BLaER1 treated with 17β-estradiol and CSF1 and Interleukin-3, amounts not matched to agents 10 nM and 100 nM (cell line): ENCODE data around the gene SH3PXD2B.

Experiments used
- H3K27ac ChIP-seq, 11 experiments: shearing (Covaris generic); formaldehyde crosslinking; 2 replicates each; pipeline ENCODE4 v1.8.1; 2022
- H3K27me3 ChIP-seq, 11 experiments: shearing (Covaris generic); formaldehyde crosslinking; 2 replicates each; pipeline ENCODE4 v1.8.1; 2022
- H3K36me3 ChIP-seq, 11 experiments: shearing (Covaris generic); formaldehyde crosslinking; 2 replicates each; pipeline ENCODE4 v1.8.1; 2022
- H3K4me1 ChIP-seq, 10 experiments: shearing (Covaris generic); formaldehyde crosslinking; 2 replicates each; pipeline ENCODE4 v1.8.1; 2022
- H3K4me2 ChIP-seq, 11 experiments: shearing (Covaris generic); formaldehyde crosslinking; 2 replicates each; pipeline ENCODE4 v1.8.1; 2022
- H3K4me3 ChIP-seq, 10 experiments: shearing (Covaris generic); formaldehyde crosslinking; 2 replicates each; pipeline ENCODE4 v1.8.1; 2022
- H3K9ac ChIP-seq, 11 experiments: shearing (Covaris generic); formaldehyde crosslinking; 2 replicates each; pipeline ENCODE4 v1.8.1; 2022
- H3K9me3 ChIP-seq, 11 experiments: shearing (Covaris generic); formaldehyde crosslinking; replicated peaks in 1 of 11; 2 replicates each; pipeline ENCODE4 v1.8.1; 2022
- H4K20me1 ChIP-seq, 11 experiments: shearing (Covaris generic); formaldehyde crosslinking; 2 replicates each; pipeline ENCODE4 v1.8.1; 2022
- Cebpa-rat ChIP-seq, 11 experiments: shearing (Covaris generic); IDR thresholded peaks; 2 replicates each; pipeline ENCODE4 v1.8.1; 2022

SH3PXD2B gene

GRCh38 chr5:172439785-172440477, 14.4 kb downstream of the SH3PXD2B start:
- peak overlapping the region in 1 of 11 experiments; percentile 17; a peak in 1 of 22 replicates for H3K4me2 ChIP-seq
- H3K9me3 ChIP-seq, result no peaks in the 10 kb centered on the region
- H3K27me3 ChIP-seq, result no peaks in the 10 kb centered on the region
- peaks cover 0 to 100% (median 4%) of the 10 kb centered on the region in 11 experiments; a peak in 9 of 22 replicates for H4K20me1 ChIP-seq
- peaks cover 17 to 89% (median 49%) of the 10 kb centered on the region in 10 experiments for H3K4me1 ChIP-seq
- peaks cover 0 to 63% (median 0%) of the 10 kb centered on the region in 11 experiments; a peak in 8 of 22 replicates for H3K36me3 ChIP-seq
- TF ChIP-seq Cebpa-rat (IDR thresholded peaks at IDR 0.05), result no peak
- H3K9ac ChIP-seq, result no peak overlapping the region
- H3K4me3 ChIP-seq, result no peak overlapping the region
- no peak overlapping the region; a peak in 1 of 22 replicates for H3K27ac ChIP-seq

GRCh38 chr5:172438319-172438668, 16.0 kb downstream of the SH3PXD2B start:
- Histone ChIP-seq H3K4me3 (no peak overlapping the region), H3K36me3 (peaks cover 0 to 79% (median 0%) of the 10 kb centered on the region in 11 experiments; a peak in 9 of 22 replicates), H3K9ac (peak overlapping the region in 3 of 11 experiments; percentile 23 to 47 (median 27); a peak in 3 of 22 replicates), H3K4me2 (peak overlapping the region in 8 of 11 experiments; percentile 3 to 80 (median 54); a peak in 16 of 22 replicates), H4K20me1 (peaks cover 0 to 99% (median 4%) of the 10 kb centered on the region in 11 experiments; a peak in 8 of 22 replicates), H3K27me3 (no peaks in the 10 kb centered on the region), H3K9me3 (no peaks in the 10 kb centered on the region), H3K27ac (peak overlapping the region in 8 of 11 experiments; percentile 9 to 41 (median 28); a peak in 10 of 22 replicates), H3K4me1 (peaks cover 1 to 78% (median 34%) of the 10 kb centered on the region in 10 experiments)
- TF ChIP-seq Cebpa-rat (IDR thresholded peaks at IDR 0.05), result no peak

- Histone ChIP-seq H3K4me3 (no peak overlapping the region), H3K9me3 (0 out of 22 replicates have a peak, but pooled peaks cover 0 to under 1% (median 0%) of the 10 kb centered on the region in 11 experiments), H3K4me2 (peak overlapping the region in 8 of 11 experiments; percentile 3 to 80 (median 54); a peak in 16 of 22 replicates), H3K4me1 (peaks cover 0 to 76% (median 28%) of the 10 kb centered on the region in 10 experiments; a peak in 16 of 20 replicates), H3K36me3 (peaks cover 0 to 86% (median 0%) of the 10 kb centered on the region in 11 experiments; a peak in 10 of 22 replicates), H3K9ac (peak overlapping the region in 3 of 11 experiments; percentile 23 to 47 (median 27); a peak in 3 of 22 replicates), H3K27me3 (no peaks in the 10 kb centered on the region), H4K20me1 (peaks cover 0 to 96% (median 0%) of the 10 kb centered on the region in 11 experiments; a peak in 8 of 22 replicates), H3K27ac (peak overlapping the region in 8 of 11 experiments; percentile 9 to 41 (median 28); a peak in 11 of 22 replicates)
- no peak for TF ChIP-seq Cebpa-rat (IDR thresholded peaks at IDR 0.05)
These were observed 16.6 kb downstream of the SH3PXD2B start for GRCh38 chr5:172437445-172438318.

- no peak for TF ChIP-seq Cebpa-rat (IDR thresholded peaks at IDR 0.05)
- peaks cover 0 to 89% (median 5%) of the 10 kb centered on the region in 11 experiments; a peak in 11 of 22 replicates for H3K36me3 ChIP-seq
- no peak overlapping the region for H3K27ac ChIP-seq
- H3K4me1 ChIP-seq, result peaks cover 0 to 77% (median 28%) of the 10 kb centered on the region in 10 experiments; a peak in 16 of 20 replicates
- H3K9ac ChIP-seq, result no peak overlapping the region
- peaks cover 0 to 95% (median 0%) of the 10 kb centered on the region in 11 experiments; a peak in 8 of 22 replicates for H4K20me1 ChIP-seq
- no peak overlapping the region for H3K4me3 ChIP-seq
- H3K4me2 ChIP-seq, result peak overlapping the region in 6 of 11 experiments; percentile 36 to 80 (median 73); a peak in 10 of 22 replicates
- H3K9me3 ChIP-seq, result peaks cover 0 to 9% (median 0%) of the 10 kb centered on the region in 11 experiments; a peak in 3 of 22 replicates
- no peaks in the 10 kb centered on the region for H3K27me3 ChIP-seq
These were observed 17.4 kb downstream of the SH3PXD2B start for GRCh38 chr5:172436879-172437369.

GRCh38 chr5:172436078-172436878, 18.0 kb downstream of the SH3PXD2B start:
- no peak overlapping the region for H3K9ac ChIP-seq
- H3K4me2 ChIP-seq, result peak overlapping the region in 1 of 11 experiments; percentile 75; a peak in 1 of 22 replicates
- H3K9me3 ChIP-seq, result peaks cover 0 to 15% (median under 1%) of the 10 kb centered on the region in 11 experiments; a peak in 6 of 22 replicates
- peaks cover 0 to 88% (median 0%) of the 10 kb centered on the region in 11 experiments; a peak in 8 of 22 replicates for H4K20me1 ChIP-seq
- H3K27me3 ChIP-seq, result no peaks in the 10 kb centered on the region
- H3K4me1 ChIP-seq, result peaks cover 0 to 79% (median 35%) of the 10 kb centered on the region in 10 experiments; a peak in 16 of 20 replicates
- no peak overlapping the region for H3K4me3 ChIP-seq
- TF ChIP-seq Cebpa-rat (IDR thresholded peaks at IDR 0.05), result no peak
- peak overlapping the region in 2 of 11 experiments; percentile 13 to 34; a peak in 3 of 22 replicates for H3K27ac ChIP-seq
- peaks cover 0 to 83% (median 11%) of the 10 kb centered on the region in 11 experiments; a peak in 11 of 22 replicates for H3K36me3 ChIP-seq

GRCh38 chr5:172435362-172436077, 18.8 kb downstream of the SH3PXD2B start:
- no peak overlapping the region for H3K9ac ChIP-seq
- H3K27ac ChIP-seq, result peak overlapping the region in 1 of 11 experiments; percentile 34; a peak in 2 of 22 replicates
- H4K20me1 ChIP-seq, result peaks cover 0 to 80% (median 0%) of the 10 kb centered on the region in 11 experiments; a peak in 8 of 22 replicates
- no peak for TF ChIP-seq Cebpa-rat (IDR thresholded peaks at IDR 0.05)
- no peak overlapping the region for H3K4me3 ChIP-seq
- H3K4me1 ChIP-seq, result peaks cover 3 to 84% (median 42%) of the 10 kb centered on the region in 10 experiments
- no peak overlapping the region for H3K4me2 ChIP-seq
- peaks cover 0 to 19% (median 6%) of the 10 kb centered on the region in 11 experiments; a peak in 6 of 22 replicates for H3K9me3 ChIP-seq
- H3K36me3 ChIP-seq, result peaks cover 0 to 81% (median 11%) of the 10 kb centered on the region in 11 experiments; a peak in 11 of 22 replicates
- no peaks in the 10 kb centered on the region for H3K27me3 ChIP-seq

GRCh38 chr5:172434251-172434650, 20.1 kb downstream of the SH3PXD2B start:
- H3K9me3 ChIP-seq, result peaks cover 0 to 19% (median 6%) of the 10 kb centered on the region in 11 experiments; a peak in 6 of 22 replicates
- H4K20me1 ChIP-seq, result peaks cover 0 to 73% (median 0%) of the 10 kb centered on the region in 11 experiments; a peak in 8 of 22 replicates
- no peak for TF ChIP-seq Cebpa-rat (IDR thresholded peaks at IDR 0.05)
- no peak overlapping the region for H3K4me2 ChIP-seq
- H3K9ac ChIP-seq, result no peak overlapping the region
- H3K36me3 ChIP-seq, result peaks cover 0 to 69% (median 11%) of the 10 kb centered on the region in 11 experiments; a peak in 11 of 22 replicates
- H3K27ac ChIP-seq, result no peak overlapping the region
- H3K4me1 ChIP-seq, result peaks cover 15 to 84% (median 53%) of the 10 kb centered on the region in 10 experiments
- H3K4me3 ChIP-seq, result no peak overlapping the region
- no peaks in the 10 kb centered on the region for H3K27me3 ChIP-seq
